Nephron (organoid): ENCODE measurements around the gene CTXND1.
A peak's percentile ranks its signal among the peaks of the same experiment; 100 is the strongest.

ENCODE experiments used
- H3K27ac Mint-ChIP-seq, 3 experiments: 2 replicates each; pipeline ENCODE4 v1.8.0; 2020; ENCODE audit warnings: mixed read lengths in 3 of 3, mild to moderate bottlenecking in 2 of 3, moderate library complexity in 1 of 3
- H3K27me3 Mint-ChIP-seq: 2 replicates; pipeline ENCODE4 v1.8.0; 2021; ENCODE audit warnings: low read depth, mild to moderate bottlenecking, moderate library complexity, mixed read lengths
- H3K36me3 Mint-ChIP-seq: 2 replicates; pipeline ENCODE4 v1.8.0; 2020; ENCODE audit warnings: low read depth, mixed read lengths
- H3K4me1 Mint-ChIP-seq: 2 replicates; pipeline ENCODE4 v1.8.0; 2020; ENCODE audit warnings: mixed read lengths
- H3K4me3 Mint-ChIP-seq, 3 experiments: 2 replicates each; pipeline ENCODE4 v1.8.0; 2020; ENCODE audit warnings: mild to moderate bottlenecking in 3 of 3, mixed read lengths in 3 of 3, moderate library complexity in 2 of 3
- H3K9me3 Mint-ChIP-seq: 2 replicates; pipeline ENCODE4 v1.8.0; 2020; ENCODE audit warnings: mixed read lengths
- TF ChIP-seq, protein P1 (sequence below), 3 experiments: fragments of 200-600 bp; sonication (generic); IDR thresholded peaks; one replicate each; pipeline ENCODE4 v1.5.0; 2021; ENCODE audit warnings: antibody characterized with exemption in 3 of 3; ENCODE audit not compliant: unreplicated experiment in 3 of 3

Gene CTXND1

DNA sequence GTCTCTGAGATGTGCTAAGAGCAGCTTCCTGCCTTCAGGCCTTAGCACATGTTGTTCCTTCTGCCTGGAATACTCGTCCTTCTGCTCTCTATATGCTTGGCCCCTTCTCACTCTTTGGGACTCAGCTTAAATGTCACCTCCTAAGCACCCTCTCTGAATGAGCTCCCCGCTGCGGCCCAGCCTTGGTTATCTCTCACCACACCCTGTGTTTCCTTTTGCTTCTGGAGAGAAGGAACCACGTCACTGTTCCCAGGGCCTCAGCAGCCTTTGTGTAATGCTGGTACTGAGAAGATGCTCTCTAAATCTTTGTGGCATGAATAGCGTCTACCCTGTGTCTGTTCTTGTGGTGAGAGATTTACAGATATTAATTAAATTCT, 97.0 kb downstream of the CTXND1 start:
- H3K9me3 Mint-ChIP-seq, result no peaks in the 10 kb centered on the region
- H3K4me1 Mint-ChIP-seq, result peaks cover 40% of the 10 kb centered on the region
- H3K27ac Mint-ChIP-seq, result peak overlapping the region; percentile 28 to 93 (median 48)
- H3K27me3 Mint-ChIP-seq, result no peaks in the 10 kb centered on the region
- TF ChIP-seq, protein P1, sequence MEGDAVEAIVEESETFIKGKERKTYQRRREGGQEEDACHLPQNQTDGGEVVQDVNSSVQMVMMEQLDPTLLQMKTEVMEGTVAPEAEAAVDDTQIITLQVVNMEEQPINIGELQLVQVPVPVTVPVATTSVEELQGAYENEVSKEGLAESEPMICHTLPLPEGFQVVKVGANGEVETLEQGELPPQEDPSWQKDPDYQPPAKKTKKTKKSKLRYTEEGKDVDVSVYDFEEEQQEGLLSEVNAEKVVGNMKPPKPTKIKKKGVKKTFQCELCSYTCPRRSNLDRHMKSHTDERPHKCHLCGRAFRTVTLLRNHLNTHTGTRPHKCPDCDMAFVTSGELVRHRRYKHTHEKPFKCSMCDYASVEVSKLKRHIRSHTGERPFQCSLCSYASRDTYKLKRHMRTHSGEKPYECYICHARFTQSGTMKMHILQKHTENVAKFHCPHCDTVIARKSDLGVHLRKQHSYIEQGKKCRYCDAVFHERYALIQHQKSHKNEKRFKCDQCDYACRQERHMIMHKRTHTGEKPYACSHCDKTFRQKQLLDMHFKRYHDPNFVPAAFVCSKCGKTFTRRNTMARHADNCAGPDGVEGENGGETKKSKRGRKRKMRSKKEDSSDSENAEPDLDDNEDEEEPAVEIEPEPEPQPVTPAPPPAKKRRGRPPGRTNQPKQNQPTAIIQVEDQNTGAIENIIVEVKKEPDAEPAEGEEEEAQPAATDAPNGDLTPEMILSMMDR (IDR thresholded peaks at IDR 0.05; ENCODE audit: unreplicated experiment in 3 of 3), result no peak
- peaks cover 11% of the 10 kb centered on the region for H3K36me3 Mint-ChIP-seq
- peak overlapping the region; percentile 93 to 96 (median 95) for H3K4me3 Mint-ChIP-seq

DNA sequence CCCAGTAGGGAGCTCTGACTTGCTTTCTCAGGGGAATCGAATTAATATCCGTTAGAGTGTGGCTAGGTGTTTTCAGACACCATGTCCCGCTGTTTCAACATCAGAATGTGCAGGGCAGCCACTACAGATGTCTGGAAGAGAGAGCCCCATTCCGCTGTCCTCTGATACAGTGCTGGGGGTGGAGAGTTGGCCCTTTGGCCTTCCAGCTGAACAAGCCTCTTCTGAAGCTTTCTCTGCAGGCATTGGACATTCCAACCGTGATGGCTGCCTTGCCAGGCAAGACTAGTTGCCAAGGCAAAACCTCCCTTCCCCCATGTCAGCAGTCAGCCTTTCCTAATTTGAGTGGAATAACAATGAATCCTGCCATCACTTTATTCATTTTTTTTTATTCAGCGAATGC, 97.7 kb downstream of the CTXND1 start:
- TF ChIP-seq, protein P1 (IDR thresholded peaks at IDR 0.05; ENCODE audit: unreplicated experiment in 3 of 3), result no peak
- H3K9me3 Mint-ChIP-seq, result no peaks in the 10 kb centered on the region

DNA sequence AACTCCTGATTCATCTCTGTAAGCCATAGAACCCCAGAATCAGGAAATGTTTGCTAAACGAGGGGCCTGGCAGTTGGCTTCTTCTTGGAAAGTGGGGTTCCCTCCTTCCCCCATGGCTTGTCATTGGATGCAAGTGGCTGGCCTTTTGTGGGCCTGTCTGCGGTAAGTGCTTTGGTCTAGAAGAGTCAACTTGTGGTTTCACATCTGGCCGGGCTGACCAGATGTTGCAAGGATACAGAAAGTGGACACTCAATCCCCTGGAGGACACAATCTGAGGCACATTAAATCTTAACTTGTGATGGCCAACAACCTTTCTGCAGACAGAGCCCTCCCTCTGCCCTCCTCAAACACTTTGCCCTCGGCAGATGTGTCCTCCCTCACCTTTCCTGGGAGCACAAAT, 98.1 kb downstream of the CTXND1 start:
- Mint-ChIP-seq H3K9me3 (no peaks in the 10 kb centered on the region), H3K4me1 (peaks cover 40% of the 10 kb centered on the region), H3K36me3 (peaks cover 3% of the 10 kb centered on the region), H3K4me3 (peak overlapping the region; percentile 93 to 96 (median 95)), H3K27ac (peak overlapping the region; percentile 48 to 93 (median 86)), H3K27me3 (no peaks in the 10 kb centered on the region)
- TF ChIP-seq, protein P1 (IDR thresholded peaks at IDR 0.05; ENCODE audit: unreplicated experiment in 3 of 3), result no peak

More for the DNA sequence above, 97.7 kb downstream of the CTXND1 start:
- peaks cover 40% of the 10 kb centered on the region for H3K4me1 Mint-ChIP-seq
- H3K27me3 Mint-ChIP-seq, result no peaks in the 10 kb centered on the region
- H3K36me3 Mint-ChIP-seq, result peaks cover 5% of the 10 kb centered on the region
- H3K27ac Mint-ChIP-seq, result peak overlapping the region; percentile 48 to 93 (median 86)
- H3K4me3 Mint-ChIP-seq, result peak overlapping the region; percentile 93 to 96 (median 95)

DNA sequence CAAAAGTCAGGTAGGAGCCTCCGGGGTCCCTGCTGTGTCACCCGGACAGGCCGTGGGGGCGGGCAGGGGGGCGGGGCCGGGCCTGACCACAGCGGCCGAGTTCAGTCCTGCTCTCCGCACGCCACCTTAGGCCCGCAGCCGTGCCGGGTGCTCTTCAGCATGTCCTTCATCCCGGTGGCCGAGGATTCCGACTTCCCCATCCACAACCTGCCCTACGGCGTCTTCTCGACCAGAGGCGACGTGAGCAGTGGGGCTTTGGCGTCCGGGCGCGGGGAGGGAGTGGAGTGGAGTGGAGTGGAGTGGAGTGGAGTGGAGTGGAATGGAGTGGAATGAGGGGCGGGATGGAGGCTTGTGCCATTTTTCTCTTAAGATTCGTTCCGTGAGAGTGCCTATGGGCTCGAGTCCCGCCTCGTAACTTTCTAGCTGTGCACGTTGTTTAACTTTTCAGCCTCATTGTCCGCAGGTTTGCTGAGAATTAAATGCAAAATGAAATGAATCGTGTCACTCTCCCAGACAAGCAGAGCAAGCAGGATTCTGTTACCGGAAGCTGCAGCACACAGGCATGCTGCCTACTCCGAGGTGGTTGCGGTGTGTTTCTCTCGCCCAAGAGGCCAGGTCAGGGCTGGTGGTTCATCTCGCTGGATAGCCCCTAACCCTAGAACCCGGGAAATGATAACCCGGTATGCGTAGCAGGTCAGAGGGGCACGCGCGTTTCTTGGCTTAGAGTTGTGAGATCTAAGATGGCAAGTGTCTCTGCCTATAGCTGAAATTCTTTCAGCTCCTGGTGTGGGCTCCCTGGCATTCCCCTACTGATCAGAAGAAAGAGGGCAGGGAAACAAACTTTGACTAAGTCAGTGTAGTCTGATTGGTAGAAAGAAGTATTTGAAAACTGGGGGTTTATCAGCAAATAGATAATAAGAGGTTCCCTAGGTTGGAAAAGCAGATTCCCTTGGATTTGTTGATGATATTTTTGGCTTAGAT, 98.8 kb downstream of the CTXND1 start, which contains the start of gene FAH:
Gene FAH (plus strand): TSS at position 104 of the 981 bp plus-strand sequence. CDS start 56 bp downstream, at position 160.
- Mint-ChIP-seq H3K4me1 (peaks cover 40% of the 10 kb centered on the region), H3K4me3 (peak within 1 kb of the TSS; percentile 93 to 96 (median 95)), H3K27me3 (no peaks in the 10 kb centered on the region), H3K27ac (peak within 1 kb of the TSS; percentile 48 to 93 (median 86)), H3K36me3 (no peaks in the 10 kb centered on the region), H3K9me3 (no peaks in the 10 kb centered on the region)
- TF ChIP-seq, protein P1 (IDR thresholded peaks at IDR 0.05; ENCODE audit: unreplicated experiment in 3 of 3), result no peak

DNA sequence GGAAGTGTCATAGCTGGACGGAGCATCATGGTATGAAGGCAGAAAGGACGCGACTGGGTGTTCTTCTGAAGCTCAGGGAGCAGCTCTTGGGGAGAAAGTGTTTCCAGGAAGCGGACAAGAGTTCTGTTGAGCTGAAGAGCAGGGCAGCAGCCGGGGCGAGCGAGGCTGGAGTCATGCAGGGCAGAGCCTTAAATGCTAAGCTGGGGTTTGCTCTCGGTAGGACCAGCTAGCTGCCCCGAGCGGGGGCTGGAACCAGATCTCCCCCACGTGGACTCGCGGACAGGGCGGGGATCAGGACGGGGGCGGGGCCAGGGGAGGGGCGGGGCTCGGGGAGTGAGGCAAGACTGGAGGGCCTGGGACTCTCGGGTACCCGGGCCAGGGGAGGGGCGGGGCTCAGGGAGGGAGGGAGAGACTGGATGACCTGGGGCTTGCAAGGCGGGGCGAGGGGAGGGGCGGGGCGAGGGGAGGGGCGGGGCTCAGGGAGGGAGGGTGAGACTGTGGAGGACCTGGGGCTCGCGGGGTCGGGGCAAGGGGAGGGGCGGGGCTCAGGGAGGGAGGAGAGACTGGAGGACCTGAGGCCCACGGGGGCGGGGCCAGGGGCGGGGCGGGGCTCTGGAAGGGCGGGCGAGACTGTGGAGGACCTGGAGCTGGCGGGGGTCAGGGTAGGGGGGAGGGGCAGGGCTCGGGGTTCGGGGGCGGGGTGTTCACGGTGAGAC, 99.7 kb downstream of the CTXND1 start:
- no peaks in the 10 kb centered on the region for H3K27me3 Mint-ChIP-seq
- peaks cover 40% of the 10 kb centered on the region for H3K4me1 Mint-ChIP-seq
- peak overlapping the region; percentile 93 to 96 (median 95) for H3K4me3 Mint-ChIP-seq
- TF ChIP-seq, protein P1 (IDR thresholded peaks at IDR 0.05; ENCODE audit: unreplicated experiment in 3 of 3), result no peak
- no peaks in the 10 kb centered on the region for H3K36me3 Mint-ChIP-seq
- peak overlapping the region in 2 of 3 experiments; percentile 66 to 80 for H3K27ac Mint-ChIP-seq
- H3K9me3 Mint-ChIP-seq, result no peaks in the 10 kb centered on the region
